K562 (cell line): ENCODE data around the gene STIL. TPM values are rescaled to one million over a fixed set of nuclear protein-coding genes. Genes with fewer than 3 reads are reported as not detected.

Experiments
- CBX5 ChIP-seq: IDR thresholded peaks from 2 replicates; pipeline ENCODE4 v1.6.1; 2014; ENCODE audit warnings: low read depth, borderline replicate concordance
- E4F1 ChIP-seq: fragments of 250-450 bp; sonication (Bioruptor Pico); IDR thresholded peaks from 2 replicates; pipeline ENCODE4 v1.5.0; 2021; ENCODE audit warnings: mild to moderate bottlenecking, borderline replicate concordance
- ETV5 ChIP-seq: sonication (generic); formaldehyde crosslinking; IDR thresholded peaks from 2 replicates; pipeline ENCODE4 v1.4.0; 2020; ENCODE audit warnings: low read depth, mild to moderate bottlenecking, missing genetic modification reagents
- EZH2 ChIP-seq: IDR thresholded peaks from 2 replicates; pipeline ENCODE4 v1.6.1; 2012; ENCODE audit warnings: low read depth, mild to moderate bottlenecking, inconsistent platforms, low read length, borderline replicate concordance
- FOXA3 ChIP-seq, 2 experiments: fragments of 450-650 bp in 1 of 2; sonication (generic) in 1 of 2; formaldehyde crosslinking; IDR thresholded peaks in 1 of 2; conservative IDR thresholded peaks in 1 of 2; 2 replicates each; pipeline versions ENCODE4 v1.4.0 to v1.8.0; 2020 to 2022; ENCODE audit warnings: mild to moderate bottlenecking in 2 of 2, missing genetic modification reagents in 1 of 2
- GTF2A2 ChIP-seq: IDR thresholded peaks from 2 replicates; pipeline ENCODE4 v1.6.1; 2016; ENCODE audit warnings: mild to moderate bottlenecking, missing genetic modification characterization, missing compliant biosample characterization
- GTF2E2 ChIP-seq: fragments of 200-800 bp; sonication (Bioruptor generic); IDR thresholded peaks from 2 replicates; pipeline ENCODE4 v1.6.1; 2016; ENCODE audit warnings: missing genetic modification characterization, missing compliant biosample characterization
- HOMEZ ChIP-seq: fragments of 250-450 bp; sonication (Bioruptor Pico); IDR thresholded peaks from 2 replicates; pipeline ENCODE4 v1.4.0; 2020; ENCODE audit warnings: mild to moderate bottlenecking, moderate library complexity
- IFI16 ChIP-seq: fragments of 250-450 bp; sonication (Bioruptor Pico); IDR thresholded peaks from 2 replicates; pipeline ENCODE4 v2.1.2; 2022; ENCODE audit warnings: mild to moderate bottlenecking, inconsistent platforms
- KDM5B ChIP-seq: fragments of 200-600 bp; sonication (generic); IDR thresholded peaks from 2 replicates; pipeline ENCODE4 v1.6.1; 2012; ENCODE audit warnings: low read depth, mild to moderate bottlenecking, moderate library complexity, low read length, control low read depth, inconsistent platforms; ENCODE audit not compliant: insufficient replicate concordance
- MECOM ChIP-seq: fragments of 250-450 bp; sonication (Bioruptor Pico); IDR thresholded peaks from 2 replicates; pipeline ENCODE4 v1.8.0; 2022; ENCODE audit warnings: inconsistent platforms
- MYBL2 ChIP-seq, 2 experiments: fragments of 450-650 bp in 1 of 2; sonication (generic) in 1 of 2; formaldehyde crosslinking in 1 of 2; IDR thresholded peaks; 2 replicates each; pipeline versions ENCODE4 v1.6.1 to v1.8.1; 2017 to 2022; ENCODE audit warnings: borderline replicate concordance in 1 of 2, inconsistent platforms in 1 of 2, low read depth in 1 of 2, mild to moderate bottlenecking in 1 of 2, missing genetic modification reagents in 1 of 2, moderate library complexity in 1 of 2
- NCOA4 ChIP-seq: fragments of 450-650 bp; IDR thresholded peaks from 2 replicates; pipeline ENCODE4 v1.6.1; 2018; ENCODE audit warnings: mild to moderate bottlenecking; ENCODE audit not compliant: partially characterized antibody
- PHF8 ChIP-seq: fragments of 200-600 bp; sonication (generic); IDR thresholded peaks from 2 replicates; pipeline ENCODE4 v1.6.1; 2012; ENCODE audit warnings: mixed run types, mild to moderate bottlenecking, inconsistent platforms, low read length, moderate library complexity, borderline replicate concordance
- PTBP1 ChIP-seq: fragments of 200-400 bp; formaldehyde crosslinking; IDR thresholded peaks from 2 replicates; pipeline ENCODE4 v1.6.1; 2017; ENCODE audit warnings: low read depth, low read length
- RHOXF2B ChIP-seq: fragments of 250-450 bp; sonication (Bioruptor Pico); conservative IDR thresholded peaks from 2 replicates; pipeline ENCODE4 v1.5.1; 2021
- SMAD3 ChIP-seq: fragments of 450-650 bp; formaldehyde crosslinking; conservative IDR thresholded peaks from 2 replicates; pipeline ENCODE4 v1.4.0; 2020; ENCODE audit warnings: mild to moderate bottlenecking
- SREBF1 ChIP-seq: fragments of 150-350 bp; IDR thresholded peaks from 2 replicates; pipeline ENCODE4 v1.6.1; 2014; ENCODE audit warnings: antibody characterized with exemption, low read depth, low read length, borderline replicate concordance
- SRSF1 ChIP-seq: fragments of 200-400 bp; formaldehyde crosslinking; IDR thresholded peaks from 2 replicates; pipeline ENCODE4 v1.6.1; 2017; ENCODE audit warnings: mild to moderate bottlenecking, low read depth, low read length, moderate library complexity
- ZNF282 ChIP-seq: sonication (generic); formaldehyde crosslinking; IDR thresholded peaks from 2 replicates; pipeline ENCODE4 v1.8.1; 2023; ENCODE audit warnings: missing genetic modification reagents
- ZNF507 ChIP-seq: conservative IDR thresholded peaks from 2 replicates; pipeline ENCODE4 v1.6.1; 2017; ENCODE audit warnings: missing genetic modification characterization, missing compliant biosample characterization
- ZNF639 ChIP-seq, 2 experiments: fragments of 200-800 bp in 1 of 2; sonication (Bioruptor generic) in 1 of 2; sonication (generic) in 1 of 2; formaldehyde crosslinking in 1 of 2; IDR thresholded peaks in 1 of 2; conservative IDR thresholded peaks in 1 of 2; 2 replicates each; pipeline versions ENCODE4 v1.5.0 to v1.6.1; 2016 to 2020; ENCODE audit warnings: missing compliant biosample characterization in 1 of 2, missing genetic modification characterization in 1 of 2, missing genetic modification reagents in 1 of 2
- polyA plus RNA-seq, 8 experiments: library from polyadenylated mRNA; depleted of rRNA in 4 of 8; stranded (reverse) in 5 of 8; unstranded in 3 of 8; fragments of >200 nt; fragmentation: Nextera tagmentation in 2 of 8; fragmentation: Illumina TruSeq in 1 of 8; extraction: Ambion mirVana in 2 of 8; extraction: Trizol in 1 of 8; gene quantifications; 2 replicates each; pipeline versions ENCODE4 v1.2.1 to v1.2.3, GENCODE V29; 2011 to 2014; ENCODE audit warnings: inconsistent platforms in 1 of 8, missing spikeins in 1 of 8
- total RNA-seq, 7 experiments: library from RNA; depleted of rRNA in 6 of 7; stranded (reverse); fragments of >200 nt in 6 of 7; fragmentation: Illumina TruSeq in 2 of 7; extraction: Trizol in 2 of 7; gene quantifications; 2 replicates each; pipeline versions ENCODE4 v1.2.1 to v1.2.3, GENCODE V29; 2011 to 2021; ENCODE audit warnings: low replicate concordance in 1 of 7

Gene STIL
- total and polyA plus RNA-seq, 9 of the 15 experiments (the other 6 are each of a cell fraction or from before 2014, with no cell fraction given) = 10.5 to 77.4 (median 39.6) TPM

GRCh38 chr1:47232187-47232874 lies 81.6 kb downstream of the STIL start, which contains the start of gene TAL1 (continued):
- no peak for TF ChIP-seq HOMEZ (CRISPR knock-in tag)
- no peak for TF ChIP-seq KDM5B
- no peak for TF ChIP-seq PTBP1
- peak; percentile 92 for TF ChIP-seq SMAD3 (CRISPR knock-in tag)
- TF ChIP-seq CBX5 = no peak; the same call in 1 of the 2 replicates
- peak; percentile 58 for TF ChIP-seq ETV5 (CRISPR knock-in tag)
- TF ChIP-seq SREBF1 = no peak
- no peak for TF ChIP-seq RHOXF2B (CRISPR knock-in tag)
- TF ChIP-seq GTF2E2 (tag) = no peak
- TF ChIP-seq EZH2 = no peak
- TF ChIP-seq IFI16 (CRISPR knock-in tag) = no peak
- TF ChIP-seq E4F1 (CRISPR knock-in tag) = no peak
- no peak for TF ChIP-seq MYBL2 (IDR thresholded peaks at IDR 0.05; ENCODE audit: low read depth)
- no peak for TF ChIP-seq MYBL2 (CRISPR knock-in tag; IDR thresholded peaks at IDR 0.05; ENCODE audit: borderline replicate concordance)
- no peak for TF ChIP-seq PHF8
- TF ChIP-seq ZNF639 (CRISPR knock-in tag; conservative IDR thresholded peaks at IDR 0.05 in 1 of 2, IDR thresholded peaks at IDR 0.05 in 1 of 2) = peak in 1 of 2 experiments; percentile 99; a peak in 2 of 4 replicates
- no peak for TF ChIP-seq ZNF282 (CRISPR knock-in tag)
- TF ChIP-seq FOXA3 (CRISPR knock-in tag; conservative IDR thresholded peaks at IDR 0.05 in 1 of 2, IDR thresholded peaks at IDR 0.05 in 1 of 2) = no peak
- TF ChIP-seq MECOM (CRISPR knock-in tag) = no peak
- no peak for TF ChIP-seq GTF2A2 (tag)
- TF ChIP-seq NCOA4 = peak; percentile 56
- no peak for TF ChIP-seq SRSF1
- TF ChIP-seq ZNF507 (tag) = no peak
